Forelimb muscle (tissue), 1 donor: ENCODE measurements around the gene YBEY. TPM values are rescaled to one million over a fixed set of nuclear protein-coding genes. Genes with fewer than 3 reads are reported as not detected.
"Not testable (repeated sequence)": the region's sequence is repeated elsewhere in the genome, so short reads cannot be mapped to it uniquely, and the experiment has no call there.

Experiments used
- DNase-seq: peaks from one replicate; pipeline ENCODE4 v3.0.0-alpha.2; 2013; ENCODE audit warnings: low read depth
- polyA plus RNA-seq: library from polyadenylated mRNA; unstranded; fragments of 120-200 nt; gene quantifications from one replicate; pipeline ENCODE4 v1.2.1, GENCODE V29; 2013; ENCODE audit not compliant: insufficient read length

Gene YBEY
- polyA plus RNA-seq, 1 donor, result 23.4 TPM

- DNase-seq, result no peak
Measured at GRCh38 chr21:46304437-46304836, 18.3 kb downstream of the YBEY start.

GRCh38 chr21:46304955-46305354, 18.8 kb downstream of the YBEY start:
- no peak for DNase-seq

- DNase-seq, result no peak
Measured at GRCh38 chr21:46307625-46308024, 21.5 kb downstream of the YBEY start.

GRCh38 chr21:46308431-46308830, 22.3 kb downstream of the YBEY start:
- DNase-seq, result no peak

DNA sequence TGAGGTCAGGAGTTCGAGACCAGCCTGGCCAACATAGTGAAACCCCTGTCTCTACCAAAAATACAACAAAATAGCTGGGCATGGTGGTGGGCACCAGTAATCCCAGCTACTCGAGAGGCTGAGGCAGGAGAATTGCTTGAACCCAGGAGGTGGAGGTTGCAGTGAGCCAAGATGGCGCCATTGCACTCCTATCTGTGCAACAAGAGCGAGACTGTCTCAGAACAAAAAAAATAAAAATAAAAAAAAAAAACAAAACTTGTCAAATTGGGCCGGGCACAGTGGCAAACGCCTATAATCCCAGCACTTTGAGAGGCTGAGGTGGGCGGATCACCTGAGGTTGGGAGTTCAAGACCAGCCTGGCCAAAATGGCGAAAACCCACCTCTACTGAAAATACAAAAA, 24.1 kb downstream of the YBEY start:
- not testable (repeated sequence) for DNase-seq

- no peak for DNase-seq
Measured at GRCh38 chr21:46311568-46311967, 25.4 kb downstream of the YBEY start.

- DNase-seq, result no peak
Measured at GRCh38 chr21:46312949-46313348, 26.8 kb downstream of the YBEY start.

- DNase-seq, result no peak
Measured at GRCh38 chr21:46314441-46315020, 28.4 kb downstream of the YBEY start.

- no peak for DNase-seq
Measured at GRCh38 chr21:46316708-46317324, 30.7 kb downstream of the YBEY start.

GRCh38 chr21:46317710-46318463, 31.7 kb downstream of the YBEY start:
- DNase-seq, result no peak

GRCh38 chr21:46318464-46318845, 32.3 kb downstream of the YBEY start:
- DNase-seq, result no peak

DNA sequence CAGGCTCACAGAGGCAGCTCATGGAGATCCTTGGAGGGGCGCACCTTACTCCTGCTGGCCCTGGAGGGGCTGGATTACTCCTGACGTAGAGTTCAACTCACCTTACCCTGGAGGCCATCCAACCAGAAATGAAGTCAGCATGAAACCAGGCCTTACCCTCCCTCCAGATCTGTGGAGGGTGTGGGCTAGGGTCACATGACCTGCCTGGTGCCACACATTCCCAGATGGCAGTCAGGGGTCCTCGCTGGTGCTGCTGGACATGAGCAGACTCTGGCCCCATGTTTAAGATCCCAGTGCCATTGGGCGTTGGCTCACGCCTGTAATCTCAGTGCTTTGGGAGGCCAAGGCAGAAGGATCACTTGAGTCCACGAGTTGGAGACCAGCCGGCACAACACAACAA, 33.0 kb downstream of the YBEY start:
- DNase-seq, result no peak

DNA sequence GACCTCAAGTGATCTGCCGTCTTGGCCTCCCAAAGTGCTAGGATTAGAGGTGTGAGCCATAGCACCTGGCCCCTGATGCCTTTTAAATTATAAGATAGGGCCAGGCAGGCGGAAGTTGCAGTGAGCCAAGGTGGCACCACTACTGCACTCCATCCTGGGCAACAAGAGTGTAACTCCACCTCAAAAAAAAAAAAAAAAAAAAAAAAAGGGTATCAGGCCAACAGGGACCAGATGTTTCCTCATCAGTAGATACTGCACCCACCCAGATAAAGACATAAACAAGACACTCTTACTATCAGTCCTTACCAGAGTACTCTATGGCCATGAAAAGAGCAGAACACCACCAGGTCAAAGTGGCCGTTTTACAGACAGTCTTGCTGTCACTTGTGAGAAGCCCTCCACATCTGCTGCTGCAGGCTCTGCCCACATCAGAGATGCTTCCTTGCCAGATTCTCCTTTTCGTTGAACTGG, 34.2 kb downstream of the YBEY start:
- no peak for DNase-seq

DNA sequence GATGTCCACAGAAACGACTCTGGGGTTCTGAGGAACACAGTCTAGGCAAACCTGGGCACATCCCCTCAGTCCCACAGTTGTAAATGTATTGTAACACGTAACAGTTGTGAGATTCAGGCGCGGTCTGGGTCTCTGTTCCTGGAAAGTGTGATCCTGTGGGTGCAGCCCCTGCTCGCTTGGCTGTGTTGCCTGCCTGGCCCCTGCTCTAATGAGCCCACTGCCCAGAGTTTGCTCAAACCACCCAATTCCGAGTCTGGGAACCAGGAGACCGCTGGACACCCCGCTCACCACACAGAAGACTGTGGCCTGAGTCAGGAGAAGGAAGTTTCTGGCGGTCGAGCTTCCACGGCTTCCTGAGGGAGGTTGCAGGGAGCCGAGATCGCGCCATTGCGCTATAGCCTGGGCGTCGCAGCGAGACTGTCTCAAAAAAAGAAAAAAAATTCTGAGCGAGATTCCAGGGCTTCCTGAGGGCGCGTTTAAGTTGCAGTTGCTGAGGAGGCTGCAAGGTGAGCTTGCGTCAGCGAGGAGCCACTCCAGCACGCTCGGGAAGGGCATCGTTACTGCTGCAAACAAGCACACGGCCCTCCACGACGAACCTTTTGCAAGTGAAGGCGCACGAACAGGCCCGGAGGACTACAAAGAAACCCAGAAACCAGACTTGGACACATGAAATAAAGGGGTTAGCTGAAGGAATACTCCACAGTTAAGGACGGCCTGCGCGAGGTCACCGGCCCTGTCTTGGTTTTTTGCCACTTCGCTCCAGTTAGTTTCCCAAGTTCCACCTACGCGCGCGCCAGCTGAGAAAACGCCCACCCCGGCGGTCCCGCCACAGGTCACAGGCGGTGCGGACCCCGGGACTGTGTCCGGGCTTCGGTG, 36.4 kb downstream of the YBEY start:
- DNase-seq, result no peak

DNA sequence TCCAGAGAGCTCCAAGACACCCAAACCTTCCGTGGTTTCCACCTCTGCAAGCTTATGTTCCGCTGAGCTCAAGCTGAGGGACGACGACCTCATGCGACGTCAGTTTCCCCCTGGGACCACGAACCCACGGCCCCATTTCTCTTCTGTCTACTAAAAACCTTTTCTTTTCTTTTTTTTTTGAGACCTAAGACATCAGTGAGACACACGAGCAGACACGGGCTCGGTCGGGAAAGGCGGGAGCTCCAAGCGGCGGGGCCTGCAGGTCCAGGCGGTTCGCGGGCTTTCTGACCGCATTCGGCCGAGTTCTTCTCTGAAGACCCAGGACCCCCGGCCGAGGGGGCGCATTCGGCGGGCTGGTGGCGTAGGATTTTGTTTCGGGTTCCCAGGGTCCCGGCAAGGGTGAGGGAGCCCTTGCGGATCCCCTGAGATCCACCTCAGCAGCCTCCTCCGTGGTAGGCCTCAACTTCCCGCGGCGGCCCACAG, 37.1 kb downstream of the YBEY start:
- no peak for DNase-seq

- DNase-seq, result peak; percentile 95
Measured at GRCh38 chr21:46323710-46324389, 37.7 kb downstream of the YBEY start, which contains the start of the genes C21orf58 and PCNT. Gene C21orf58, minus strand, starts transcription at chr21:46323870. Its CDS starts 1,132 bp downstream, at chr21:46322738. Gene PCNT, plus strand, starts transcription at chr21:46324156. Its CDS starts 73 bp downstream, at chr21:46324229.

DNA sequence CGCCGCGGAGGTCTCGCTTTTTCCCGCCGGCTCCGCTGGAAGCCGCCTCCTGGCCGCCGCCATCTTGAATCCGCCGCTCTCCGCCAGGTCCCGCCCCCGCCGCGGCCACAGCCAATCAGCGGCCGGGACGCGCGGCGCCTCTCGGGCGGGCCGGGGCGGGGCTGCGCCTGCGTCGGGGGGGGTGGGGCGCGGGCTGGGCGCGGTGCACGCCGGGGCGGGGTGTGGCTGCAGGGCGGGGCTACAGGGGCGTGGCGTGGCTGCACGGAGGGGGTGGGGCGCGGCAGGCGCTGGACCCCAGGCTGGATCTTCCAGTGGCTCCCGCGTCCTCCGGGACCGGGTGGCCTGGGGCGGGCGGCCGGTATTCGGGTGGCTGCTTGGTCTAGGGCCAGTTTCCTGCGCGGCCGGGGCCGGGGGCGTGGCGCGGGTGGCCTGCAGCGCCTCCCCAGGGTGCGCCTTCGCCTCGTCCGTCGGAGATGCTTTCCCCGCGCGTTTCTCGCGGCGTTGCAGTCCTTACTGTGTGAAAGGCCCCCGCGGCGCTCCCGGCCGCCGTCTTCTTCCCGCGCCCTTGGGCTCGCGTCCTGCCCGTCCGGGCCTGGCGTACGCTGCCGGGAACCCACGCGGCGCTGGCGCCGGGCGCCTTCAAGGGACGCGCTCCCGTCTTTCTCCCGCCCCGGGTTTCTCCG, 38.4 kb downstream of the YBEY start:
- peak; percentile 35 for DNase-seq

DNA sequence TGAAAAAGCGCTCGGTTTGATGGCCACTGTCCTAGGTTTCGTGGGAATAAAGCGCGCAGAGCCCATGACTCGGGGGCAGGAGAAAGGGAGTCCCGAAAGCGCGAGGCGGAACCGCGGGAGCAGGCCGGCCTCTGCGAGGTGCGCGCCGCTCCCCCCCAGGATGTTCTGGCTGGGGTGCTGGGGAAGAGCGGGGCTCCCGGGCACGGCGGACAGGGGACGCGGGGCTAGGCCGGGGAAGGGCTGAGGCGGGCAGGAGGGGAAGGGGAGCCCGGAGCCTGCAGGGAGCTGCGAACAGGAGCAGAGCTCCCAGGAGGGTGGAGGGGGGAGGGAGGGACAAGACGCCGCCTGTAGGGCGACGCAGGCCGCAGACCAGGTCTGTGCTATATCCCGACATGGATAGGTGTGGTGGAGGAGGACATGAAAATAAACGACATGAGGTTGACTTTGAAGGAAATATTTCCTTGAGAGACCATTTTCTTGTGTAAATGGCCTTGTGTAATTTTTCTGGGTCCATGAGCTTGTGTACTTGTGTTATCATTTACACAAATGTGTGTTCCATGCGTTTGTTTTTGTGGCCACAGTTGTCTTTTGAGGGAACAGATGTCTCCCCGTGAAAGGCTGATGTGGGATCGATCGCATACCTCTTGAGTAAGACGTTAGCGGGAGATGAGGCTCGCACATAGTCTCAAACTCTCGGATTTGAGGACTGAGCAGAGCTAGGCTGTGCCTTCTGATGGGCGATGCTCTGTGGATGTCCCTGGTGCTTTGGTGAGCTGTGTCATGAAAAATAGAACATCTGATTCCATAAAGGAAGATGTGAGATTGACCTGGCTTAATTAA, 39.2 kb downstream of the YBEY start:
- DNase-seq, result no peak

GRCh38 chr21:46326110-46326703, 40.1 kb downstream of the YBEY start:
- no peak for DNase-seq
